HEK293 (cell line): ENCODE data around the gene KLHDC10.

Source experiments
- CTCF ChIA-PET: fragments of 350-600 bp; formaldehyde crosslinking; extraction: SDS; loops from one replicate; lab custom pipeline; 2021; ENCODE audit warnings: antibody characterized with exemption; lab: Yijun Ruan, JAX
- POLR2A ChIA-PET: fragments of 300-600 bp; formaldehyde crosslinking; extraction: SDS; loops from one replicate; lab custom pipeline; 2020; ENCODE audit warnings: antibody characterized with exemption, inconsistent platforms; lab: Yijun Ruan, JAX
- H3K27ac ChIP-seq: fragments of 200-500 bp; sonication (Bioruptor generic); 2 replicates; pipeline ENCODE4 v1.5.1; 2014; ENCODE audit warnings: low read depth, low read length, control low read depth, inconsistent platforms; ENCODE audit errors: extremely low read depth
- H3K36me3 ChIP-seq, 2 experiments: fragments of 200-500 bp in 1 of 2; sonication (Bioruptor generic) in 1 of 2; 1 replicate in 1 of 2; 2 replicates in 1 of 2; pipeline ENCODE4 v1.5.1; 2014 to 2017; ENCODE audit warnings: inconsistent platforms in 2 of 2, low read length in 2 of 2; ENCODE audit not compliant: control insufficient read depth in 2 of 2, insufficient read depth in 1 of 2
- H3K4me1 ChIP-seq: fragments of 200-500 bp; sonication (Bioruptor generic); 2 replicates; pipeline ENCODE4 v1.5.1; 2014; ENCODE audit warnings: mild to moderate bottlenecking, low read length, inconsistent platforms; ENCODE audit not compliant: control insufficient read depth, insufficient read depth
- H3K4me3 ChIP-seq: 2 replicates; pipeline ENCODE4 v1.5.1; 2011; ENCODE audit warnings: low read depth, mild to moderate bottlenecking, control low read depth, low read length, moderate library complexity
- H3K9me3 ChIP-seq: fragments of 200-500 bp; sonication (Bioruptor generic); 2 replicates; pipeline ENCODE4 v1.5.1; 2014; ENCODE audit warnings: low read depth, low read length, inconsistent platforms; ENCODE audit not compliant: control insufficient read depth, insufficient read depth
- GLI4 ChIP-seq: fragments of 450-650 bp; formaldehyde crosslinking; IDR thresholded peaks from 2 replicates; pipeline ENCODE4 v1.5.1; 2016; ENCODE audit warnings: missing biosample characterization, missing genetic modification characterization
- IKZF3 ChIP-seq: fragments of 450-650 bp; IDR thresholded peaks from 2 replicates; pipeline ENCODE4 v1.5.0; 2018; ENCODE audit warnings: missing biosample characterization, mild to moderate bottlenecking, missing genetic modification characterization, moderate library complexity
- INSM2 ChIP-seq: fragments of 450-650 bp; formaldehyde crosslinking; IDR thresholded peaks from 2 replicates; pipeline ENCODE4 v1.5.1; 2016; ENCODE audit warnings: missing biosample characterization, missing genetic modification characterization
- MYNN ChIP-seq: fragments of 450-650 bp; formaldehyde crosslinking; IDR thresholded peaks from 2 replicates; pipeline ENCODE4 v1.5.1; 2016; ENCODE audit warnings: missing biosample characterization, missing genetic modification characterization, borderline replicate concordance
- SALL2 ChIP-seq: fragments of 450-650 bp; formaldehyde crosslinking; IDR thresholded peaks from 2 replicates; pipeline ENCODE4 v1.5.0; 2017; ENCODE audit warnings: missing biosample characterization, mild to moderate bottlenecking, missing genetic modification characterization, borderline replicate concordance
- YY2 ChIP-seq: fragments of 450-650 bp; formaldehyde crosslinking; IDR thresholded peaks from 2 replicates; pipeline ENCODE4 v1.5.1; 2016; ENCODE audit warnings: missing biosample characterization, missing genetic modification characterization
- ZBTB21 ChIP-seq: fragments of 450-650 bp; formaldehyde crosslinking; IDR thresholded peaks from 2 replicates; pipeline ENCODE4 v1.5.1; 2017; ENCODE audit warnings: missing biosample characterization, missing genetic modification characterization
- ZBTB7A ChIP-seq: fragments of 450-650 bp; formaldehyde crosslinking; IDR thresholded peaks from 2 replicates; pipeline ENCODE4 v1.5.1; 2016; ENCODE audit warnings: low read depth, missing biosample characterization, missing genetic modification characterization
- ZNF114 ChIP-seq: fragments of 450-650 bp; formaldehyde crosslinking; IDR thresholded peaks from 2 replicates; pipeline ENCODE4 v1.5.0; 2017; ENCODE audit warnings: missing biosample characterization, missing genetic modification characterization
- ZNF146 ChIP-seq: fragments of 450-650 bp; formaldehyde crosslinking; IDR thresholded peaks from 2 replicates; pipeline ENCODE4 v1.5.1; 2016; ENCODE audit warnings: missing biosample characterization, missing genetic modification characterization
- ZNF221 ChIP-seq: fragments of 450-650 bp; formaldehyde crosslinking; IDR thresholded peaks from 2 replicates; pipeline ENCODE4 v1.5.1; 2017; ENCODE audit warnings: missing biosample characterization, missing genetic modification characterization, borderline replicate concordance
- ZNF26 ChIP-seq: fragments of 450-650 bp; formaldehyde crosslinking; IDR thresholded peaks from 2 replicates; pipeline ENCODE4 v1.5.1; 2016; ENCODE audit warnings: missing biosample characterization, missing genetic modification characterization
- ZNF266 ChIP-seq: fragments of 450-650 bp; formaldehyde crosslinking; IDR thresholded peaks from 2 replicates; pipeline ENCODE4 v1.5.1; 2016; ENCODE audit warnings: missing biosample characterization, missing genetic modification characterization, low read depth
- ZNF274 ChIP-seq, 2 experiments: fragments of 200-500 bp in 1 of 2; fragments of 450-650 bp in 1 of 2; sonication (Bioruptor generic) in 1 of 2; formaldehyde crosslinking in 1 of 2; IDR thresholded peaks; 2 replicates each; pipeline versions ENCODE4 v1.5.1 to v1.6.1; 2014 to 2016; ENCODE audit warnings: borderline replicate concordance in 1 of 2, inconsistent platforms in 1 of 2, low read length in 1 of 2, missing biosample characterization in 1 of 2, missing genetic modification characterization in 1 of 2
- ZNF280C ChIP-seq: fragments of 450-650 bp; formaldehyde crosslinking; IDR thresholded peaks from 2 replicates; pipeline ENCODE4 v1.5.1; 2016; ENCODE audit warnings: missing biosample characterization, missing genetic modification characterization
- ZNF280D ChIP-seq: fragments of 450-650 bp; formaldehyde crosslinking; IDR thresholded peaks from 2 replicates; pipeline ENCODE4 v1.5.1; 2016; ENCODE audit warnings: missing biosample characterization, missing genetic modification characterization
- ZNF311 ChIP-seq: fragments of 450-650 bp; formaldehyde crosslinking; IDR thresholded peaks from 2 replicates; pipeline ENCODE4 v1.5.1; 2017; ENCODE audit warnings: missing biosample characterization, missing genetic modification characterization, borderline replicate concordance
- ZNF350 ChIP-seq: fragments of 450-650 bp; formaldehyde crosslinking; IDR thresholded peaks from 2 replicates; pipeline ENCODE4 v1.5.0; 2017; ENCODE audit warnings: missing biosample characterization, mild to moderate bottlenecking, missing genetic modification characterization
- ZNF354C ChIP-seq: fragments of 450-650 bp; formaldehyde crosslinking; IDR thresholded peaks from 2 replicates; pipeline ENCODE4 v1.5.1; 2016; ENCODE audit warnings: missing biosample characterization, missing genetic modification characterization, low read depth, borderline replicate concordance
- ZNF391 ChIP-seq: fragments of 450-650 bp; formaldehyde crosslinking; IDR thresholded peaks from 2 replicates; pipeline ENCODE4 v1.5.1; 2016; ENCODE audit warnings: low read depth, missing biosample characterization, missing genetic modification characterization, borderline replicate concordance
- ZNF501 ChIP-seq: fragments of 450-650 bp; formaldehyde crosslinking; IDR thresholded peaks from 2 replicates; pipeline ENCODE4 v1.5.1; 2016; ENCODE audit warnings: missing biosample characterization, missing genetic modification characterization
- ZNF571 ChIP-seq: fragments of 450-650 bp; formaldehyde crosslinking; IDR thresholded peaks from 2 replicates; pipeline ENCODE4 v1.5.0; 2017; ENCODE audit warnings: missing biosample characterization, missing genetic modification characterization
- ZNF600 ChIP-seq: fragments of 450-650 bp; formaldehyde crosslinking; IDR thresholded peaks from 2 replicates; pipeline ENCODE4 v1.5.1; 2016; ENCODE audit warnings: missing biosample characterization, missing genetic modification characterization
- TF ChIP-seq, protein P1 (sequence below): fragments of 450-650 bp; formaldehyde crosslinking; IDR thresholded peaks from 2 replicates; pipeline ENCODE4 v1.5.1; 2016; ENCODE audit warnings: missing biosample characterization, missing genetic modification characterization

Gene KLHDC10

DNA sequence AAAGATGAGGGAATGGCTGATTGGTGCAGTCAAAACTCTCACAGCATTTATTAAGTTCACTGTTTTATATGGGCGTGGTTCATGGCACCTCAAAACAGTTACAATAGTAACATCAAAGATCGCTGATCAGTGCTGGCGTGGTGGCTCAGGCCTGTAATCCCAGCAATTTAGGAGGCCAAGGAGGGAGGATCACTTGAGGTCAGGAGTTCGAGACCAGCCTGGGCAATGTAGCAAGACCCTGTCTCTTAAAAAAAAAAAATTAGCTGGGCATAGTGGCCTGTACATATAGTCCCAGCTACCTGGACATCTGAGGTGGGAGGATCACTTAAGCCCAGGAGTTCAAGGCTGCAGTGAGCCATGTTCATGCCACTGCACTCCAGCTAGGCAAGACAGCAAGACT lies 48.5 kb downstream of the KLHDC10 start (continued):
- no peak for TF ChIP-seq ZNF280C
- no peak for TF ChIP-seq YY2 (tag by site-specific recombination)
- no peak for TF ChIP-seq ZNF571 (tag by site-specific recombination)
- no peak for TF ChIP-seq ZNF221
- TF ChIP-seq, protein P1, sequence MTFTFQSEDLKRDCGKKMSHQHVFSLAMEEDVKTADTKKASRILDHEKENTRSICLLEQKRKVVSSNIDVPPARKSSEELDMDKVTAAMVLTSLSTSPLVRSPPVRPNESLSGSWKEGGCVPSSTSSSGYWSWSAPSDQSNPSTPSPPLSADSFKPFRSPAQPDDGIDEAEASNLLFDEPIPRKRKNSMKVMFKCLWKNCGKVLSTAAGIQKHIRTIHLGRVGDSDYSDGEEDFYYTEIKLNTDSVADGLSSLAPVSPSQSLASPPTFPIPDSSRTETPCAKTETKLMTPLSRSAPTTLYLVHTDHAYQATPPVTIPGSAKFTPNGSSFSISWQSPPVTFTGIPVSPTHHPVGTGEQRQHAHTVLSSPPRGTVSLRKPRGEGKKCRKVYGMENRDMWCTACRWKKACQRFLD (tag by site-specific recombination), result no peak
- no peak for TF ChIP-seq ZNF311
- no peak for TF ChIP-seq IKZF3
- no peak for TF ChIP-seq ZNF354C (tag by site-specific recombination)
- TF ChIP-seq ZNF274 (IDR thresholded peaks at IDR 0.05; ENCODE audit: low read length), result no peak
- no peak for TF ChIP-seq ZNF274 (tag by site-specific recombination; IDR thresholded peaks at IDR 0.05; ENCODE audit: borderline replicate concordance)

- Histone ChIP-seq H3K27ac (no peak overlapping the region), H3K4me1 (peaks cover 7% of the 10 kb centered on the region; the same call in 1 of the 2 replicates), H3K9me3 (no peaks in the 10 kb centered on the region), H3K36me3 (peaks cover 7 to 41% of the 10 kb centered on the region in 2 experiments), H3K4me3 (no peak overlapping the region)
- ChIA-PET CTCF (interaction anchor here (0.6 kb wide), 1 partner anchor 508 kb away, joined by 3 read pairs; no protein-coding TSS in a partner anchor), POLR2A (no interaction called here)
- no peak for TF ChIP-seq ZBTB21 (tag by site-specific recombination)
- TF ChIP-seq ZNF146 (tag by site-specific recombination), result no peak
- no peak for TF ChIP-seq ZNF350 (tag by site-specific recombination)
- TF ChIP-seq ZNF391, result no peak
- no peak for TF ChIP-seq SALL2 (tag by site-specific recombination)
- no peak for TF ChIP-seq ZNF600 (tag by site-specific recombination)
- TF ChIP-seq INSM2 (tag by site-specific recombination), result no peak
- TF ChIP-seq MYNN (tag by site-specific recombination), result no peak
- TF ChIP-seq ZNF280D, result no peak
- no peak for TF ChIP-seq ZNF266 (tag by site-specific recombination)
- TF ChIP-seq ZBTB7A (tag by site-specific recombination), result no peak
- TF ChIP-seq GLI4 (tag by site-specific recombination), result no peak
- no peak for TF ChIP-seq ZNF501 (tag by site-specific recombination)
- no peak for TF ChIP-seq ZNF114 (tag by site-specific recombination)
- no peak for TF ChIP-seq ZNF26
Measured at GRCh38 chr7:130123501-130123900, 53.2 kb downstream of the KLHDC10 start.
